HG02623 (cell line): ENCODE results near the gene PHRF1.
"Not testable (repeated sequence)": the region's sequence is repeated elsewhere in the genome, so short reads cannot be mapped to it uniquely, and the experiment has no call there.

Experiments used
- ATAC-seq: cut with Tn5 transposase; IDR thresholded peaks from one replicate; pipeline ENCODE4 v1.9.1; 2021; ENCODE audit warnings: moderate library complexity; ENCODE audit not compliant: unreplicated experiment

The PHRF1 gene

GRCh38 chr11:573146-573759 is 3.0 kb upstream of the PHRF1 start:
- no peak for ATAC-seq

- not testable (repeated sequence) for ATAC-seq
Observed at GRCh38 chr11:574031-574570, 2.2 kb upstream of the PHRF1 start.

GRCh38 chr11:574632-575312 is 1.5 kb upstream of the PHRF1 start:
- ATAC-seq = no peak

- ATAC-seq = peak; percentile 29
Observed at GRCh38 chr11:575313-575995, 816 bp upstream of the PHRF1 start.

- ATAC-seq = no peak
Observed at GRCh38 chr11:576811-577610, 741 bp downstream of the PHRF1 start.

- ATAC-seq = no peak
Observed at GRCh38 chr11:577611-577894, 1.3 kb downstream of the PHRF1 start.

GRCh38 chr11:578276-579035 is 2.2 kb downstream of the PHRF1 start:
- ATAC-seq = no peak

GRCh38 chr11:579830-580601 is 3.7 kb downstream of the PHRF1 start:
- no peak for ATAC-seq

GRCh38 chr11:581342-581741 is 5.1 kb downstream of the PHRF1 start:
- ATAC-seq = no peak

GRCh38 chr11:581752-582151 is 5.5 kb downstream of the PHRF1 start:
- no peak for ATAC-seq

GRCh38 chr11:584287-584686 is 8.0 kb downstream of the PHRF1 start:
- ATAC-seq = no peak

- no peak for ATAC-seq
Observed at GRCh38 chr11:586376-587316, 10.4 kb downstream of the PHRF1 start.

- no peak for ATAC-seq
Observed at GRCh38 chr11:587546-587945, 11.3 kb downstream of the PHRF1 start.

GRCh38 chr11:587978-588380 is 11.7 kb downstream of the PHRF1 start:
- ATAC-seq = no peak

- no peak for ATAC-seq
Observed at GRCh38 chr11:589798-590197, 13.5 kb downstream of the PHRF1 start.

- ATAC-seq = no peak
Observed at GRCh38 chr11:590997-591396, 14.7 kb downstream of the PHRF1 start.

- no peak for ATAC-seq
Observed at GRCh38 chr11:592501-592900, 16.2 kb downstream of the PHRF1 start.

- ATAC-seq = no peak
Observed at GRCh38 chr11:592918-593317, 16.6 kb downstream of the PHRF1 start.

- no peak for ATAC-seq
Observed at GRCh38 chr11:593347-593746, 17.1 kb downstream of the PHRF1 start.
